ENCODE measurements around the gene HOXD13.

The HOXD13 gene

DNA sequence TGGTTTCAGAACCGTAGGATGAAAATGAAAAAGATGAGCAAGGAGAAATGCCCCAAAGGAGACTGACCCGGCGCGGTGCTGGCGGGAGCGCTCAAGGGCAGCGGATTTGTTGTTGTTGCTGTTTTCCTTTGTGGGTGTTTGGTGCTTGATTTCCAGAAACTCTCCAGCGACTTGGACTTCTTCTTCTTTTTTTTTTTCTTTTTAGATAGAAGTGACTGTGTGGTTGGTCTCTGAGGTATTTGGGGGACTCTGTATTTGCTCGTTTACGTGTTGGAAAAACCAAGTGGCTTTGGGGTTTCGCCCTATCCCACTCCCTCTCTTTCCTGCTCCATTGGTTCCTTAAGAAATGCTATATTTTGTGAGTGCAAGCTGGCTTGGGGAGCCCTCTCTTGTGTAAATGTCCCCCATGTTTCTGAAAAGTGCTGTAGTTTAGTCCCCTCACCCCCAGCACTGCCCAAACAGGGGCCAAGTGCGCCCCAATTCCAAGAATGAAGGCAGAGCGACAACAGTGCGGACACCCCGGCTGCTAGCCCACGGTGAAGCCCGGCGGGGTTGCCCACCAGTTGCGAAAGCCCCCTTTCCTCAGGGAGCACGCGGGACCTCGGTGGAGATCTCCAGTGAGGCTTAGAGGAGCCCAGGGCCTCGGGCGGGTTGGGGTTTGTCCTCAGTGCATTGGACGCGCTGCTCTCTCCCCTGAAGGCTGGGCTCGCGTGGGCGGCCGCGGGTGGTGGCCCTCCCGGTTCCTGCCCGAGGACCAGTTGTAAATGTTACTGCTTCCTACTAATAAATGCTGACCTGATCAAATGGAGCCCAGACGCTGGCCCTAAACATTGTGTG is 31.8 kb downstream of the HOXD13 start:
- Histone ChIP-seq H3K27ac (ENCODE audit: low read depth, low read length) (no peak overlapping the region), H3K9me2 (replicated peaks; ENCODE audit: control insufficient read depth, low read length) (no peaks in the 10 kb centered on the region), H4K20me1 (ENCODE audit: control insufficient read depth, insufficient read depth, low read depth, low read length) (no peaks in the 10 kb centered on the region), H3K4me3 (ENCODE audit: low read length) (no peak overlapping the region), H3K79me2 (ENCODE audit: control insufficient read depth, low read length) (no peaks in the 10 kb centered on the region), H3K9me3 (ENCODE audit: control insufficient read depth, insufficient read depth, low read length) (no peaks in the 10 kb centered on the region), H3F3A (ENCODE audit: control insufficient read depth, insufficient read depth) (no peaks in the 10 kb centered on the region), H3K4me2 (ENCODE audit: low read length) (no peak overlapping the region), H3K27me3 (ENCODE audit: control insufficient read depth, low read length) (peaks cover 14% of the 10 kb centered on the region; the same call in 1 of the 2 replicates), H3K4me1 (ENCODE audit: control insufficient read depth, low read length) (no peaks in the 10 kb centered on the region), H3K36me3 (ENCODE audit: control insufficient read depth, low read length) (no peaks in the 10 kb centered on the region)
- TF ChIP-seq EZH2phosphoT487 (IDR thresholded peaks at IDR 0.05; ENCODE audit: borderline replicate concordance, low read length) = no peak
- TF ChIP-seq, protein P1, sequence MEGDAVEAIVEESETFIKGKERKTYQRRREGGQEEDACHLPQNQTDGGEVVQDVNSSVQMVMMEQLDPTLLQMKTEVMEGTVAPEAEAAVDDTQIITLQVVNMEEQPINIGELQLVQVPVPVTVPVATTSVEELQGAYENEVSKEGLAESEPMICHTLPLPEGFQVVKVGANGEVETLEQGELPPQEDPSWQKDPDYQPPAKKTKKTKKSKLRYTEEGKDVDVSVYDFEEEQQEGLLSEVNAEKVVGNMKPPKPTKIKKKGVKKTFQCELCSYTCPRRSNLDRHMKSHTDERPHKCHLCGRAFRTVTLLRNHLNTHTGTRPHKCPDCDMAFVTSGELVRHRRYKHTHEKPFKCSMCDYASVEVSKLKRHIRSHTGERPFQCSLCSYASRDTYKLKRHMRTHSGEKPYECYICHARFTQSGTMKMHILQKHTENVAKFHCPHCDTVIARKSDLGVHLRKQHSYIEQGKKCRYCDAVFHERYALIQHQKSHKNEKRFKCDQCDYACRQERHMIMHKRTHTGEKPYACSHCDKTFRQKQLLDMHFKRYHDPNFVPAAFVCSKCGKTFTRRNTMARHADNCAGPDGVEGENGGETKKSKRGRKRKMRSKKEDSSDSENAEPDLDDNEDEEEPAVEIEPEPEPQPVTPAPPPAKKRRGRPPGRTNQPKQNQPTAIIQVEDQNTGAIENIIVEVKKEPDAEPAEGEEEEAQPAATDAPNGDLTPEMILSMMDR (IDR thresholded peaks at IDR 0.05; ENCODE audit: low read depth, low read length, poor library complexity, severe bottlenecking) = no peak

DNA sequence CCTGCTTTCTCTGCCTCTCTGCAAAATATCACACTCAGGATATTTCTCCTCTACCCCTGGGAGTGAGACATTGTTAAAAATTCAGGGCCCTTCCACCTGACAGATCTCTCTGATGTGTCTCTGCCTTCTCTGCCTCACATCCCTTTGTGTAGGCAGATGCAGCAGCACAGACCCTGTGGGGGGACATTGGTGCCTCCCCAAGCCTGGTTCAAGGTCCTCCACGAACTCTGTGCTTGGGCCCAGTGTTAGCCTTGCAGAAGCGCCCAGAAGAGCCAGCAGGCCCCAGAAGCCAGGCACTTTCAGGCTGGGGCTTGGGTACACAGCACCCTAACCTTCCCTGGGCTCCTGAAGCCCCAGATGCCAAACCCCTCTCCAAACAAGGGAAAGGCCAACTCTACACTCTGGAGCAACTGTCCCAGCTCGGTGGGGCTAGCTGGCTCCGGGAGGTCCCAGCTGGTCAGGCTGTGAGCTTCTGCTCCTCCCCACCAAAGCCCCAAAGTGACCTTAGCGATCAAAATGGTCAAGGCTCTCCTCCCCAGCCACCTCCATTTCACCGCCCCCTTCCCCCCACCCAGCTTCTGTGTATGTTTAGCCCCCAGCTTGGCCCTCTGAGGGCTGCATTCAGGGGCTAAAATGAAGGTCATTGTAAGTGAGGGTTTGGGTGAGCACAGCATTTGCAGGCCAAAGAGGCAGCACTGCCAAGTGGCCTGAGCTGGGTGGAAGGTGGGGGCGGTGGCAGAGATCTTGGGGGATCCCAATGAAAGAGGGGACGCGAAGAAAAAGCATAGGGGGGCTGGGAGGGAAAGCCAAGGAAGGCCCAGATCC is 32.6 kb downstream of the HOXD13 start:
- H3K9me3 ChIP-seq (ENCODE audit: control insufficient read depth, insufficient read depth, low read length) = no peaks in the 10 kb centered on the region
- no peak overlapping the region for H3K4me2 ChIP-seq (ENCODE audit: low read length)
- H3F3A ChIP-seq (ENCODE audit: control insufficient read depth, insufficient read depth) = no peaks in the 10 kb centered on the region
- no peak overlapping the region for H3K27ac ChIP-seq (ENCODE audit: low read depth, low read length)
- no peaks in the 10 kb centered on the region for H3K9me2 ChIP-seq (replicated peaks; ENCODE audit: control insufficient read depth, low read length)
- no peak overlapping the region for H3K4me3 ChIP-seq (ENCODE audit: low read length)
- H3K4me1 ChIP-seq (ENCODE audit: control insufficient read depth, low read length) = no peaks in the 10 kb centered on the region
- no peaks in the 10 kb centered on the region for H4K20me1 ChIP-seq (ENCODE audit: control insufficient read depth, insufficient read depth, low read depth, low read length)
- peaks cover 14% of the 10 kb centered on the region; the same call in 1 of the 2 replicates for H3K27me3 ChIP-seq (ENCODE audit: control insufficient read depth, low read length)
- H3K36me3 ChIP-seq (ENCODE audit: control insufficient read depth, low read length) = no peaks in the 10 kb centered on the region
- TF ChIP-seq EZH2phosphoT487 (IDR thresholded peaks at IDR 0.05; ENCODE audit: borderline replicate concordance, low read length) = no peak
- TF ChIP-seq, protein P1 (IDR thresholded peaks at IDR 0.05; ENCODE audit: low read depth, low read length, poor library complexity, severe bottlenecking) = no peak
- H3K79me2 ChIP-seq (ENCODE audit: control insufficient read depth, low read length) = no peaks in the 10 kb centered on the region

DNA sequence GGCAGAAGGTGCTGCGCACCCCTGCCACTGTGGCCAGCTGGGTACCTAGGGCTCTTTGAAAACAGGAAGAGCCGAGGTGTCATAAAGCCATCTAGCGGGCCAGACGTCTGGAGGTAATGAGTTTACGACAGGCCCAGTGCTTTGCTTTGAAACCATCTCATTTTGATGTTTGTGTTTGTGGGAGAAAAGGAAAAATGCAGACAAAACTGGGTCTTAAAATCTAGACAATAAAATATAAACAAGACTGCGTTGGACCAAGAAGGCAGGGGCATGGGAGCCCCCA is 33.2 kb downstream of the HOXD13 start:
- Histone ChIP-seq H3K9me2 (replicated peaks; ENCODE audit: control insufficient read depth, low read length) (no peaks in the 10 kb centered on the region), H3K4me1 (ENCODE audit: control insufficient read depth, low read length) (no peaks in the 10 kb centered on the region), H3K4me2 (ENCODE audit: low read length) (no peak overlapping the region), H3K9me3 (ENCODE audit: control insufficient read depth, insufficient read depth, low read length) (no peaks in the 10 kb centered on the region), H3K79me2 (ENCODE audit: control insufficient read depth, low read length) (no peaks in the 10 kb centered on the region), H3K4me3 (ENCODE audit: low read length) (no peak overlapping the region), H3K27ac (ENCODE audit: low read depth, low read length) (no peak overlapping the region), H4K20me1 (ENCODE audit: control insufficient read depth, insufficient read depth, low read depth, low read length) (no peaks in the 10 kb centered on the region), H3K27me3 (ENCODE audit: control insufficient read depth, low read length) (peaks cover 11% of the 10 kb centered on the region; the same call in 1 of the 2 replicates), H3K36me3 (ENCODE audit: control insufficient read depth, low read length) (no peaks in the 10 kb centered on the region), H3F3A (ENCODE audit: control insufficient read depth, insufficient read depth) (no peaks in the 10 kb centered on the region)
- TF ChIP-seq, protein P1 (IDR thresholded peaks at IDR 0.05; ENCODE audit: low read depth, low read length, poor library complexity, severe bottlenecking) = no peak
- no peak for TF ChIP-seq EZH2phosphoT487 (IDR thresholded peaks at IDR 0.05; ENCODE audit: borderline replicate concordance, low read length)
